SK-N-SH (cell line): ENCODE measurements around the gene CLCN2. TPM values are rescaled to one million over a fixed set of nuclear protein-coding genes. Genes with fewer than 3 reads are reported as not detected.

Source experiments
- CTCF ChIA-PET: fragments of 300-600, 350-600 bp; formaldehyde crosslinking; extraction: SDS; loops from one replicate; lab custom pipeline; 2021; lab: Yijun Ruan, JAX
- POLR2A ChIA-PET: fragments of 350-600 bp; sonication (Branson Sonifier 250); formaldehyde crosslinking; extraction: SDS; loops from one replicate; lab custom pipeline; 2020; ENCODE audit warnings: antibody characterized with exemption, inconsistent platforms; lab: Yijun Ruan, JAX
- DNase-seq: peaks from one replicate; pipeline ENCODE4 v3.0.0; 2012
- H2AFZ ChIP-seq: fragments of 200-600 bp; sonication (generic); 2 replicates; pipeline ENCODE4 v1.8.1; 2016; ENCODE audit warnings: antibody characterized with exemption, mild to moderate bottlenecking, low read depth
- H3F3A ChIP-seq: fragments of 200-600 bp; sonication (generic); replicated peaks from 2 replicates; pipeline ENCODE3; 2016; ENCODE audit warnings: antibody characterized with exemption, mild to moderate bottlenecking; ENCODE audit not compliant: insufficient read depth
- H3K27ac ChIP-seq, 2 experiments: fragments of 200-500 bp in 1 of 2; fragments of 200-600 bp in 1 of 2; sonication (Bioruptor generic) in 1 of 2; sonication (generic), shearing (Covaris generic) in 1 of 2; 2 replicates each; pipeline versions ENCODE4 v1.5.1 to v1.6.1; 2014 to 2016; ENCODE audit warnings: low read depth in 2 of 2, inconsistent platforms in 1 of 2, low read length in 1 of 2, mild to moderate bottlenecking in 1 of 2, mixed read lengths in 1 of 2
- H3K27me3 ChIP-seq: fragments of 200-600 bp; sonication (generic), shearing (Covaris generic); 2 replicates; pipeline ENCODE4 v1.6.1; 2016; ENCODE audit warnings: mixed run types; ENCODE audit not compliant: insufficient read depth
- H3K36me3 ChIP-seq, 2 experiments: fragments of 200-500 bp in 1 of 2; fragments of 200-600 bp in 1 of 2; sonication (Bioruptor generic) in 1 of 2; sonication (generic) in 1 of 2; replicated peaks in 1 of 2; 2 replicates each; pipeline versions ENCODE3 to v1.5.1; 2014 to 2016; ENCODE audit warnings: low read length in 1 of 2, mild to moderate bottlenecking in 1 of 2; ENCODE audit not compliant: insufficient read depth in 2 of 2, control insufficient read depth in 1 of 2
- H3K4me1 ChIP-seq, 2 experiments: fragments of 200-500 bp in 1 of 2; fragments of 200-600 bp in 1 of 2; sonication (Bioruptor generic) in 1 of 2; sonication (generic), shearing (Covaris generic) in 1 of 2; 2 replicates each; pipeline versions ENCODE4 v1.5.1 to v1.6.1; 2014 to 2016; ENCODE audit warnings: low read depth in 1 of 2, low read length in 1 of 2, mixed run types in 1 of 2; ENCODE audit not compliant: insufficient read depth in 2 of 2, control insufficient read depth in 1 of 2
- H3K4me2 ChIP-seq: fragments of 200-600 bp; sonication (generic), shearing (Covaris generic); 2 replicates; pipeline ENCODE4 v1.6.1; 2017; ENCODE audit warnings: mixed run types
- H3K4me3 ChIP-seq, 2 experiments: fragments of 200-500 bp in 1 of 2; fragments of 200-600 bp in 1 of 2; sonication (Bioruptor generic) in 1 of 2; sonication (generic), shearing (Covaris generic) in 1 of 2; 2 replicates each; pipeline versions ENCODE4 v1.5.1 to v1.8.1; 2014 to 2016; ENCODE audit warnings: low read depth in 2 of 2, inconsistent platforms in 1 of 2, low read length in 1 of 2, mild to moderate bottlenecking in 1 of 2, mixed read lengths in 1 of 2, moderate library complexity in 1 of 2
- H3K79me2 ChIP-seq: fragments of 200-600 bp; sonication (generic); 2 replicates; pipeline ENCODE4 v1.8.1; 2017; ENCODE audit warnings: mild to moderate bottlenecking; ENCODE audit not compliant: insufficient read depth
- H3K9ac ChIP-seq: fragments of 200-600 bp; sonication (generic); 2 replicates; pipeline ENCODE4 v1.6.1; 2017; ENCODE audit warnings: mixed run types
- H3K9me2 ChIP-seq: fragments of 200-600 bp; sonication (generic); 2 replicates; pipeline ENCODE4 v1.6.1; 2017; ENCODE audit warnings: mixed run types
- H3K9me3 ChIP-seq: fragments of 200-600 bp; sonication (generic); 2 replicates; pipeline ENCODE4 v1.6.1; 2017; ENCODE audit warnings: mixed run types, mild to moderate bottlenecking, moderate library complexity
- H4K20me1 ChIP-seq: fragments of 200-600 bp; sonication (generic); 2 replicates; pipeline ENCODE4 v1.6.1; 2017; ENCODE audit warnings: mild to moderate bottlenecking, mixed run types; ENCODE audit not compliant: insufficient read depth
- CTCF ChIP-seq: fragments of 200-600 bp; sonication (generic); IDR thresholded peaks from 2 replicates; pipeline ENCODE4 v1.6.1; 2017; ENCODE audit warnings: antibody characterized with exemption, mild to moderate bottlenecking, moderate library complexity
- EZH2phosphoT487 ChIP-seq: fragments of 200-600 bp; sonication (generic); IDR thresholded peaks from 2 replicates; pipeline ENCODE4 v1.6.1; 2017; ENCODE audit warnings: low read depth, mixed run types, mild to moderate bottlenecking, antibody characterized with exemption, moderate library complexity, borderline replicate concordance
- GATA2 ChIP-seq: sonication (generic); formaldehyde crosslinking; IDR thresholded peaks from 2 replicates; pipeline ENCODE4 v1.5.0; 2020; ENCODE audit warnings: mild to moderate bottlenecking, missing genetic modification reagents
- PBX3 ChIP-seq: IDR thresholded peaks from 2 replicates; pipeline ENCODE4; 2012
- REST ChIP-seq: IDR thresholded peaks from 2 replicates; pipeline ENCODE4 v1.6.1; 2012; ENCODE audit warnings: mild to moderate bottlenecking, low read depth, low read length, moderate library complexity
- RFX5 ChIP-seq: IDR thresholded peaks from 2 replicates; pipeline ENCODE4 v1.6.1; 2012; ENCODE audit warnings: mild to moderate bottlenecking, improper control_type of control experiment, low read length
- SMC3 ChIP-seq: IDR thresholded peaks from 2 replicates; pipeline ENCODE4 v1.6.1; 2012; ENCODE audit warnings: low read depth, low read length, improper control_type of control experiment
- WGBS: methylation state at CpG from one replicate; pipeline ENCODE4 v1.1.6; 2017; ENCODE audit warnings: low lambda C conversion rate; 5-methylcytosine and 5-hydroxymethylcytosine counted together
- polyA plus RNA-seq, 3 experiments: library from polyadenylated mRNA; depleted of rRNA; stranded (reverse); fragments of >200 nt; gene quantifications; 2 replicates each; pipeline ENCODE4 v1.2.3, GENCODE V29; 2012

CLCN2 gene
- polyA plus RNA-seq, 1 of the 3 experiments (the other 2 are of a cell fraction), result 9.1 TPM

- Histone ChIP-seq H3K36me3 (no peaks in the 10 kb centered on the region), H3K4me3 (peak within 1 kb of the TSS; percentile 48 to 53), H3K9me2 (no peaks in the 10 kb centered on the region), H3K79me2 (no peaks in the 10 kb centered on the region), H3K27ac (no peak within 1 kb of the TSS), H2AFZ (peak within 1 kb of the TSS; percentile 32; the same call in 1 of the 2 replicates), H3K4me1 (peaks cover 0 to 12% of the 10 kb centered on the region in 2 experiments; a peak in 1 of 4 replicates), H3F3A (peaks cover 4% of the 10 kb centered on the region), H3K9me3 (no peaks in the 10 kb centered on the region), H3K9ac (no peak within 1 kb of the TSS), H4K20me1 (no peaks in the 10 kb centered on the region), H3K27me3 (peaks cover 7% of the 10 kb centered on the region; the same call in 1 of the 2 replicates), H3K4me2 (peak within 1 kb of the TSS; percentile 71; the same call in 1 of the 2 replicates)
- DNase-seq, result no peak
- ChIA-PET POLR2A (no interaction called here), CTCF (interaction anchor here (1.0 to 3.4 kb wide), 5 partner anchors 9 to 170 kb away, joined by 3 to 26 read pairs (median 5); no protein-coding TSS in a partner anchor)
- WGBS, result 44% methylated on average over 30 of the region's 71 CpGs
- TF ChIP-seq CTCF, result no peak
- no peak for TF ChIP-seq RFX5
- TF ChIP-seq EZH2phosphoT487, result no peak
- no peak for TF ChIP-seq SMC3
Measured at GRCh38 chr3:184379358-184380184, 18.2 kb upstream of the CLCN2 start, which contains the start of gene CHRD. TSS of gene CHRD (plus strand) at chr3:184380054. CDS start at chr3:184380319, 265 bp downstream.

- Histone ChIP-seq H3K4me1 (peaks cover 0 to 12% of the 10 kb centered on the region in 2 experiments; a peak in 1 of 4 replicates), H3K4me3 (no peak overlapping the region), H4K20me1 (no peaks in the 10 kb centered on the region), H3K9me3 (no peaks in the 10 kb centered on the region)
- ChIA-PET POLR2A (no interaction called here), CTCF (interaction anchor here (1.0 to 2.3 kb wide), 4 partner anchors 25 to 171 kb away, joined by 3 to 10 read pairs (median 4); no protein-coding TSS in a partner anchor)
- no peak for TF ChIP-seq REST
- TF ChIP-seq PBX3, result no peak
- peak; percentile 31; the same call in 1 of the 2 replicates for TF ChIP-seq GATA2 (CRISPR knock-in tag)
- TF ChIP-seq, all 33 proteins: peak for 1
- Histone ChIP-seq H3K79me2 (no peaks in the 10 kb centered on the region), H2AFZ (no peak overlapping the region), H3K36me3 (no peaks in the 10 kb centered on the region), H3F3A (peaks cover 4% of the 10 kb centered on the region), H3K9ac (no peak overlapping the region), H3K4me2 (no peak overlapping the region; the same call in 1 of the 2 replicates), H3K27me3 (peaks cover 7% of the 10 kb centered on the region; the same call in 1 of the 2 replicates), H3K9me2 (no peaks in the 10 kb centered on the region), H3K27ac (no peak overlapping the region)
- WGBS, result 78% methylated on average over 7 of the region's 10 CpGs
- no peak for DNase-seq
Measured at GRCh38 chr3:184378651-184379357, 17.4 kb upstream of the CLCN2 start.
